Hepatocyte (in vitro differentiated cells): Measurements from ENCODE around the gene KDM3B. TPM values are rescaled to one million over a fixed set of nuclear protein-coding genes. Genes with fewer than 3 reads are reported as not detected.

Experiments
- DNase-seq: peaks from one replicate; pipeline ENCODE4 v3.0.0-alpha.2; 2016; ENCODE audit warnings: low spot score
- H2AFZ ChIP-seq: fragments of 200-600 bp; sonication (generic); 2 replicates; pipeline ENCODE4 v1.6.0; 2016; ENCODE audit warnings: antibody characterized with exemption, mild to moderate bottlenecking
- H3K27ac ChIP-seq: fragments of 200-600 bp; sonication (generic); 2 replicates; pipeline ENCODE4 v1.5.1; 2016; ENCODE audit warnings: mild to moderate bottlenecking
- H3K27me3 ChIP-seq: fragments of 200-600 bp; sonication (generic); 2 replicates; pipeline ENCODE4 v1.6.1; 2016
- H3K36me3 ChIP-seq: fragments of 200-600 bp; sonication (generic); replicated peaks from 2 replicates; pipeline ENCODE4 v1.5.1; 2016; ENCODE audit warnings: low read depth; ENCODE audit not compliant: insufficient read depth
- H3K4me1 ChIP-seq: fragments of 200-600 bp; sonication (generic); 2 replicates; pipeline ENCODE4 v1.5.1; 2016; ENCODE audit warnings: mild to moderate bottlenecking, moderate library complexity; ENCODE audit not compliant: insufficient read depth
- H3K4me2 ChIP-seq: fragments of 200-600 bp; sonication (generic); 2 replicates; pipeline ENCODE4 v1.6.0; 2016
- H3K4me3 ChIP-seq: fragments of 200-600 bp; sonication (generic); 2 replicates; pipeline ENCODE4 v1.5.1; 2016; ENCODE audit warnings: mild to moderate bottlenecking
- H3K79me2 ChIP-seq: fragments of 200-600 bp; sonication (generic); 2 replicates; pipeline ENCODE4 v1.6.0; 2017; ENCODE audit warnings: mild to moderate bottlenecking
- H3K9me2 ChIP-seq: fragments of 200-600 bp; sonication (generic); replicated peaks from 2 replicates; pipeline ENCODE4 v1.6.0; 2017; ENCODE audit warnings: mild to moderate bottlenecking; ENCODE audit not compliant: insufficient read depth
- H3K9me3 ChIP-seq: fragments of 200-600 bp; sonication (generic); 2 replicates; pipeline ENCODE4 v1.5.1; 2016; ENCODE audit warnings: low read depth, mild to moderate bottlenecking
- H4K20me1 ChIP-seq: fragments of 200-600 bp; sonication (generic); 2 replicates; pipeline ENCODE4 v1.6.0; 2016; ENCODE audit warnings: mild to moderate bottlenecking; ENCODE audit not compliant: insufficient read depth, poor library complexity, severe bottlenecking
- EZH2 ChIP-seq: fragments of 200-600 bp; sonication (generic); IDR thresholded peaks from 2 replicates; pipeline ENCODE4 v1.6.1; 2016; ENCODE audit warnings: antibody characterized with exemption, mild to moderate bottlenecking, borderline replicate concordance
- EZH2phosphoT487 ChIP-seq: fragments of 200-600 bp; sonication (generic); IDR thresholded peaks from one replicate; pipeline ENCODE4 v1.6.1; 2018; ENCODE audit warnings: antibody characterized with exemption, mild to moderate bottlenecking, low read depth, moderate library complexity; ENCODE audit not compliant: unreplicated experiment, severe bottlenecking
- WGBS: methylation state at CpG from one replicate; pipeline ENCODE4 v1.1.6; 2016; ENCODE audit warnings: low lambda C conversion rate; ENCODE audit errors: missing lambda C conversion rate; 5-methylcytosine and 5-hydroxymethylcytosine counted together
- polyA plus RNA-seq: library from polyadenylated mRNA; unstranded; fragments of >200 nt; fragmentation: Nextera tagmentation; extraction: Ambion mirVana; gene quantifications from 2 replicates; pipeline ENCODE4 v1.2.1, GENCODE V29; 2016
- total RNA-seq: library from RNA; depleted of rRNA; stranded (reverse); fragments of >200 nt; gene quantifications from 2 replicates; pipeline ENCODE4 v1.2.3, GENCODE V29; 2014
- TF ChIP-seq, protein P1 (sequence below): fragments of 200-600 bp; sonication (generic); IDR thresholded peaks from 2 replicates; pipeline ENCODE4 v1.5.1; 2016; ENCODE audit warnings: antibody characterized with exemption, mild to moderate bottlenecking; ENCODE audit not compliant: poor library complexity

The KDM3B gene
- total and polyA plus RNA-seq, 2 experiments from 2014 or later, result 22.1 to 67.8 TPM

DNA sequence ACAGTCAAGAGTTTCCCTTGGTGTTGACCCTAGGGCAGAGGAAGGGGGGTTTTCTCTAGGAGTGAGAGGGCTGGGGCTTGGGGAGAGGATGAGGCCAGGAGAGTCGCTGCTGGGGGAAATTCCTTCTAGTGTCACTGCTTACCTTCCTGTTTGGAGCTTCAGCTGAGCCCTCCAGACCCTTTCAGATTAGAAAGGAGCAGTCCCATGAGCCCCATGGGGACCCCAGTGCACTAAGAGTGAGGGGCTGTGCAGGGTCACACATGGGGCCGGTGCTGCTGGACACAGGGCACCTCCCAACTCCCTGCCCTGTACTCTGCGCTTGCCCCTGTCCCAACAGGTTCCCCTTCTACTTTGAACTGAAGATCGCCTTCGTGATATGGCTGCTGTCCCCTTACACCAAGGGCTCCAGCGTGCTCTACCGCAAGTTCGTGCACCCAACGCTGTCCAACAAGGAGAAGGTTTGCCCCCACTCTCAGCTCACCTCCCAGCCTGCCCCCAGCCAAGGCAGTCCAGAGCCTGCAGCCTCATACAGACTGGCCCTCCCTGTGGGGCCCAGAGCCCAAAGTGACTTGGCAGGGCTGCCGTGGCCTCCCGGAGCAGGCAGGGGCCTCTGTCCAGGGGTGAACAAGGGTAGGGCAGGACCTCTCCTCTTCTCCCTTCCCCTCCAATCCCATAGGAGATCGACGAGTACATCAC, 91.7 kb downstream of the KDM3B start:
- no peak overlapping the region for H3K4me3 ChIP-seq
- no peak overlapping the region for H3K4me2 ChIP-seq
- no peaks in the 10 kb centered on the region for H3K9me3 ChIP-seq
- H3K4me1 ChIP-seq, result no peaks in the 10 kb centered on the region
- no peak for DNase-seq
- no peaks in the 10 kb centered on the region for H3K27me3 ChIP-seq
- no peak overlapping the region for H3K27ac ChIP-seq
- H3K79me2 ChIP-seq, result no peaks in the 10 kb centered on the region
- TF ChIP-seq, protein P1, sequence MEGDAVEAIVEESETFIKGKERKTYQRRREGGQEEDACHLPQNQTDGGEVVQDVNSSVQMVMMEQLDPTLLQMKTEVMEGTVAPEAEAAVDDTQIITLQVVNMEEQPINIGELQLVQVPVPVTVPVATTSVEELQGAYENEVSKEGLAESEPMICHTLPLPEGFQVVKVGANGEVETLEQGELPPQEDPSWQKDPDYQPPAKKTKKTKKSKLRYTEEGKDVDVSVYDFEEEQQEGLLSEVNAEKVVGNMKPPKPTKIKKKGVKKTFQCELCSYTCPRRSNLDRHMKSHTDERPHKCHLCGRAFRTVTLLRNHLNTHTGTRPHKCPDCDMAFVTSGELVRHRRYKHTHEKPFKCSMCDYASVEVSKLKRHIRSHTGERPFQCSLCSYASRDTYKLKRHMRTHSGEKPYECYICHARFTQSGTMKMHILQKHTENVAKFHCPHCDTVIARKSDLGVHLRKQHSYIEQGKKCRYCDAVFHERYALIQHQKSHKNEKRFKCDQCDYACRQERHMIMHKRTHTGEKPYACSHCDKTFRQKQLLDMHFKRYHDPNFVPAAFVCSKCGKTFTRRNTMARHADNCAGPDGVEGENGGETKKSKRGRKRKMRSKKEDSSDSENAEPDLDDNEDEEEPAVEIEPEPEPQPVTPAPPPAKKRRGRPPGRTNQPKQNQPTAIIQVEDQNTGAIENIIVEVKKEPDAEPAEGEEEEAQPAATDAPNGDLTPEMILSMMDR, result no peak
- WGBS, result 94% methylated on average over 13 of the region's 13 CpGs
- no peak overlapping the region for H2AFZ ChIP-seq
- no peaks in the 10 kb centered on the region for H3K36me3 ChIP-seq
- no peaks in the 10 kb centered on the region for H3K9me2 ChIP-seq
- no peaks in the 10 kb centered on the region for H4K20me1 ChIP-seq

DNA sequence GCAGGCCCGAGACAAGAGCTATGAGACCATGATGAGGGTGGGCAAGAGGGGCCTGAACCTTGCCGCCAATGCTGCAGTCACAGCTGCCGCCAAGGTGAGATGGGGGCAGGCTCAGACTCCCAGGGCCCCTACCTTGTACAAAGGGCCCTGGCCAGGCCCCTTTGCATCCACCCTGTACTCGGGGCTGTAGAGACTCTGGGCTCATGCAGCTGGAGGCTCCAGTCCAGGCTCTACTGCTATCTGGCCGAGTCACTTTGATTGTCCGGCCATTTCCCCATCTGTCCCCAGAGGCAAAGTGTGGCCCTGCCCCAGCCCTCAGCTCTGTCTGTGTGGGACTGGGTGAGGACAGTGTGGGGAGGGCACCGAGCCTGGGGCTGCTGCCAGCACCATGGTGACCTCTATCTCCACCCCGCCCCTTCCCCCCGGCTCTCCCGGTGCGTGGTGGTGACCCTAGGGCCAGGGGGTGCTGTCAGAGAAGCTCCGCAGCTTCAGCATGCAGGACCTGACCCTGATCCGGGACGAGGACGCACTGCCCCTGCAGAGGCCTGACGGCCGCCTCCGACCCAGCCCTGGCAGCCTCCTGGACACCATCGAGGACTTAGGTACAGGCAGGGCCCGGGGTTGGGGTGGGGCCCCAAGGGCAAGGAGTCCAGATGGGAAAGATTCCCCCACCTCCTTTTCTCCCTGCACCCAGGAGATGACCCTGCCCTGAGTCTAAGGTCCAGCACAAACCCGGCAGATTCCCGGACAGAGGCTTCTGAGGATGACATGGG, 92.5 kb downstream of the KDM3B start:
- no peaks in the 10 kb centered on the region for H3K27me3 ChIP-seq
- H3K79me2 ChIP-seq, result no peaks in the 10 kb centered on the region
- no peak overlapping the region for H3K4me3 ChIP-seq
- no peaks in the 10 kb centered on the region for H3K9me3 ChIP-seq
- no peaks in the 10 kb centered on the region for H3K9me2 ChIP-seq
- H3K27ac ChIP-seq, result no peak overlapping the region
- H3K36me3 ChIP-seq, result no peaks in the 10 kb centered on the region
- TF ChIP-seq EZH2 (no peak), EZH2phosphoT487 (no peak)
- TF ChIP-seq, protein P1, result no peak
- no peak overlapping the region for H2AFZ ChIP-seq
- H3K4me1 ChIP-seq, result no peaks in the 10 kb centered on the region
- no peaks in the 10 kb centered on the region for H4K20me1 ChIP-seq
- WGBS, result 89% methylated on average over 20 of the region's 22 CpGs
- H3K4me2 ChIP-seq, result no peak overlapping the region
- DNase-seq, result peak; percentile 20

DNA sequence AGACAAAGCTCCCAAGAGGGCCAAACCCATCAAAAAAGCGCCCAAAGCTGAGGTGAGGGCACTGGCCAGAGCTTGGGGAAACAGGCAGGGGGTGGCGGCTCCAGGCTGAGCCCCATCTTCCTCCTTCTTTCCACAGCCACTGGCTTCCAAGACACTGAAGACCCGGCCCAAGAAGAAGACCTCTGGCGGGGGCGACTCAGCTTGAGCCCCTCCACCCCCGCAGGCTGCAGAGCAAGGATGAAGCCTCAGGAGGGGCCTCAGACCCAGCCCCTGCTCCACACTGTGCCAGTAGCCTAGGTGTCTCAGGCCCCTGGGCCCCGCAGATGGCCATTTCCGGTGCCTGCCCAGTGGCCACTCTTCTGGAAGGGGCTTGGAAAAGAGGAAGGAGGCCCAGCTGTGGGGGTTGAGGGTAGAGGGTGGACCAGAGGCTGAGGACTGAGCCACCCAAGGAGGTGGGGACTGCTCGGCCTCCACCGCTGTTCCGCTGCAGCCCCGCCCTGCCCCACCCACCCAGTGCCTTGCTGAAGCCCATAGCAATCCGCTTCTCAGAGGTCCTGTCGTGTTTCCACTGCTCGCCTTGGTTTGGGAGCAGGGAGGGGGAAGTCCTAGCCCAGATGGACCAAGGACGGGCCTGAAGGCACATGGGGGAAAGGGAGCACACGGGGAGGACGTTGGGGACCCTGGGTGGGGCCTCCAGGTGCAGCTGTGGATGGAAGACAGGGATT, 93.2 kb downstream of the KDM3B start:
- Histone ChIP-seq H3K4me1 (no peaks in the 10 kb centered on the region), H3K27ac (no peak overlapping the region), H3K36me3 (no peaks in the 10 kb centered on the region), H3K9me2 (no peaks in the 10 kb centered on the region), H3K79me2 (no peaks in the 10 kb centered on the region), H4K20me1 (no peaks in the 10 kb centered on the region), H2AFZ (no peak overlapping the region), H3K4me3 (no peak overlapping the region), H3K4me2 (no peak overlapping the region), H3K27me3 (no peaks in the 10 kb centered on the region), H3K9me3 (no peaks in the 10 kb centered on the region)
- DNase-seq, result peak; percentile 5
- 87% methylated on average over 18 of the region's 18 CpGs for WGBS
- TF ChIP-seq EZH2phosphoT487, result no peak
- no peak for TF ChIP-seq EZH2
- TF ChIP-seq, protein P1, result no peak
